ENCODE results near the gene LDHAL6B.
A peak's percentile ranks its signal among the peaks of the same experiment; 100 is the strongest.

The LDHAL6B gene

GRCh38 chr15:59171067-59171397 lies 35.6 kb upstream of the LDHAL6B start:
- DNase-seq: no peak
- peaks cover 9% of the 10 kb centered on the region for H3K27me3 Mint-ChIP-seq
- CTCF ChIA-PET: interaction anchor here (1.5 to 1.7 kb wide), 2 partner anchors 76 to 325 kb away, joined by 3 to 5 read pairs; no protein-coding TSS in a partner anchor
- H3K27ac Mint-ChIP-seq: no peak overlapping the region
- no peak overlapping the region for H3K4me3 Mint-ChIP-seq
- peaks cover 32% of the 10 kb centered on the region for H3K4me1 Mint-ChIP-seq
- no peaks in the 10 kb centered on the region for H3K9me3 Mint-ChIP-seq
- peaks cover 6% of the 10 kb centered on the region for H3K36me3 Mint-ChIP-seq

- CTCF ChIA-PET: interaction anchor here (0.8 to 1.0 kb wide), 2 partner anchors 320 to 335 kb away, joined by 3 read pairs; no protein-coding TSS in a partner anchor
Observed at GRCh38 chr15:59172289-59172901, 34.2 kb upstream of the LDHAL6B start.

DNA sequence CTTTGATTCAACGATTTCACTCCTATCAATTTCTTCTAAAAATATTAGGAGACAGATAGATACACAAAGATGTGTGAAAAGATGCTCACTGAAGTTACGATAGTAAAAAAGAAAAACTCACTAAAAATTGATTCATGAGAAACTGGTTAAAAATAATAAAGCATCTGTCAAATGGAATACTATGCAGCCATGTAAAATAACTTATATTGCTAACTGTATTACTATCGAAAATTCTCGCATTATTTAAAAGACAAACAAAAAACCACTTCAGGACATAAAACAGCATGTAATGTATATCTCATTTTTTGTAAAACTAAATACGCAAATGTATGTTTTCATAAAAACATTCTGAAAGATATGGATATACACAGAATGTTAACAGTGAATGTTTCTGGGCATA lies 33.4 kb upstream of the LDHAL6B start:
- H3K27me3 Mint-ChIP-seq: peaks cover 23% of the 10 kb centered on the region
- H3K4me1 Mint-ChIP-seq: peaks cover 26% of the 10 kb centered on the region
- no peak for DNase-seq
- CTCF ChIA-PET: interaction anchor here (0.8 kb wide), 1 partner anchor 319 kb away, joined by 3 read pairs; no protein-coding TSS in a partner anchor
- no peak overlapping the region for H3K4me3 Mint-ChIP-seq
- no peak overlapping the region for H3K27ac Mint-ChIP-seq
- H3K9me3 Mint-ChIP-seq: no peaks in the 10 kb centered on the region
- peaks cover 9% of the 10 kb centered on the region for H3K36me3 Mint-ChIP-seq

More at GRCh38 chr15:59172289-59172901, 34.2 kb upstream of the LDHAL6B start:
- Mint-ChIP-seq H3K4me1 (peaks cover 26% of the 10 kb centered on the region), H3K36me3 (peaks cover 3% of the 10 kb centered on the region), H3K27me3 (peaks cover 15% of the 10 kb centered on the region), H3K4me3 (no peak overlapping the region), H3K9me3 (no peaks in the 10 kb centered on the region), H3K27ac (no peak overlapping the region)
- DNase-seq: no peak

GRCh38 chr15:59174151-59174834 lies 32.4 kb upstream of the LDHAL6B start:
- CTCF ChIA-PET: interaction anchor here (0.9 to 1.9 kb wide), 6 partner anchors 12 to 354 kb away, joined by 3 to 19 read pairs (median 4); no protein-coding TSS in a partner anchor
- H3K27ac Mint-ChIP-seq: no peak overlapping the region
- peaks cover 24% of the 10 kb centered on the region for H3K4me1 Mint-ChIP-seq
- no peak overlapping the region for H3K4me3 Mint-ChIP-seq
- H3K36me3 Mint-ChIP-seq: peaks cover 9% of the 10 kb centered on the region
- no peak for DNase-seq
- no peaks in the 10 kb centered on the region for H3K9me3 Mint-ChIP-seq
- H3K27me3 Mint-ChIP-seq: peaks cover 33% of the 10 kb centered on the region

DNA sequence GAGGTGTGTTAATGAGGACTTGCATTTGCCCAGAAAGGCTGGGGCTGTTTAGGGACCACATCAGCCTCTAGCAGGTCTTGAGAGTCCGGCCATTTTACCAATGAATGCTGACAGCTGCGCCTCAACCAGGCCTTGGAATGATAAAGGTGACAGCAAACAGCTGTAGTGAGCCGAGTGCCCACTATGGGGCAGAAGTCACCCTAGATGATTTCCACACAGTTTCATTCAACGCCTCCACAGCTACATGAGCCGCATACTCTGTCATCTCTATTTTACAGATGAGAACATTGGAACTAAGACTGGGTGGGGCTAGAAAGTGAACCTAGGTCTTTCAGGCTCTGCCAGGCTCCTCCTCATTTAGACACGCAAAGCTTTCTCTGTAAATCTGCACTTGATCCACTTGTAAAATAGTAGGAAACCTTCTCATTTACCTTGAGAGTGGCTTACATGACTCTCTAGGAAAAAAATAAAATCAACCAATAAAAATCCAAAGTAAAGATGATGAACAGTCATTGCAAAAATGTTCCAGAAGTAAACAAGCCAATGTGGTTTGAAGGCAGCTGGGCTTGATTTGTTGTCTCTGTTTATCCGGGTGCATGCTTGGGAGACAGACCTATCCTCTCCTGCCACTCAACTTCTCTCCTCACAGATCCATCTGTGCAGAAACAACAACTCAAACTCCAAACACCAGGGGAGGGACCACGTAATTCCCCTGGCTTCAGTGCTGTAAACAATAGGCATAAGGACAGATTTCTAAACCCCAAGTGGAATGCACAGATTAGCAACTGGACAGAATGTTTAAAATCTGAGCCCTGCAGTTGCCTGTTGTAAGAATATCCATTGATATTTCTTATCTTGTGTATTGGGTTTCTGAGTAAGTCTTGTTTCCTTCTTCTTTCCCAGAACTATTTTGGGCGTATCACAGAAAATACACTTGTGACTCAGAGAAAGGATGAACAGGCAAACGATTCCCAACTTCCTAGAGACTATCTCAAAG lies 31.5 kb upstream of the LDHAL6B start:
- peak; percentile 64 for DNase-seq
- peaks cover 33% of the 10 kb centered on the region for H3K27me3 Mint-ChIP-seq
- CTCF ChIA-PET: interaction anchor here (0.9 to 1.9 kb wide), 6 partner anchors 11 to 354 kb away, joined by 3 to 19 read pairs (median 4); no protein-coding TSS in a partner anchor

GRCh38 chr15:59176653-59177316 lies 29.9 kb upstream of the LDHAL6B start:
- H3K4me3 Mint-ChIP-seq: no peak overlapping the region
- peaks cover 11% of the 10 kb centered on the region for H3K4me1 Mint-ChIP-seq
- H3K9me3 Mint-ChIP-seq: peaks cover 6% of the 10 kb centered on the region
- no peak for DNase-seq
- H3K36me3 Mint-ChIP-seq: peaks cover 9% of the 10 kb centered on the region
- CTCF ChIA-PET: interaction anchor here (0.7 kb wide), 1 partner anchor 276 kb away, joined by 3 read pairs; no protein-coding TSS in a partner anchor
- H3K27ac Mint-ChIP-seq: no peak overlapping the region
- peaks cover 33% of the 10 kb centered on the region for H3K27me3 Mint-ChIP-seq

More for the DNA sequence above, 31.5 kb upstream of the LDHAL6B start:
- Mint-ChIP-seq H3K4me3 (no peak overlapping the region), H3K36me3 (peaks cover 9% of the 10 kb centered on the region), H3K9me3 (no peaks in the 10 kb centered on the region), H3K27ac (no peak overlapping the region), H3K4me1 (peaks cover 16% of the 10 kb centered on the region)

DNA sequence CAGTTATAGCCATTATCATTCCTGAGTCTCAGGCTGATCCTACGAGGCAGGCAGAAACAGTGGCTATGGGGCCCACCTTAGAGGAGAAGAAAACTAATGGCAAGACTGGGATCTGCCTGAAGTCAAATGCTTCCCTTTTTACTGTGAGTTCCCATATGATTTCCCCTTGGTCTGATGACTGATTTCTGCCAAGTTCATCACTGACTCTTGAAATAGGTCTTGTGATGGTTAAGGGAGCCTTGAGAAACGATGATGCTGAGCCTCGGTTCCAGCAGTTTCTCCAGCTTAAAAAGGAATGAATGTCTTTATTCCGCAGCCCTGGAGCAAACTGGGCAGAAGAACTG lies 29.4 kb upstream of the LDHAL6B start:
- peaks cover 33% of the 10 kb centered on the region for H3K27me3 Mint-ChIP-seq
- peaks cover 11% of the 10 kb centered on the region for H3K4me1 Mint-ChIP-seq
- no peak overlapping the region for H3K4me3 Mint-ChIP-seq
- CTCF ChIA-PET: interaction anchor here (0.6 kb wide), 1 partner anchor 25 kb away, joined by 3 read pairs; no protein-coding TSS in a partner anchor
- H3K9me3 Mint-ChIP-seq: peaks cover 6% of the 10 kb centered on the region
- no peak overlapping the region for H3K27ac Mint-ChIP-seq
- no peak for DNase-seq
- H3K36me3 Mint-ChIP-seq: peaks cover 9% of the 10 kb centered on the region

- Mint-ChIP-seq H3K4me1 (peaks cover 11% of the 10 kb centered on the region), H3K4me3 (no peak overlapping the region), H3K27ac (no peak overlapping the region), H3K9me3 (peaks cover 13% of the 10 kb centered on the region), H3K27me3 (peaks cover 33% of the 10 kb centered on the region), H3K36me3 (peaks cover 9% of the 10 kb centered on the region)
- CTCF ChIA-PET: interaction anchor here (0.6 kb wide), 1 partner anchor 26 kb away, joined by 3 read pairs; no protein-coding TSS in a partner anchor
- DNase-seq: no peak
Observed at GRCh38 chr15:59178151-59178695, 28.4 kb upstream of the LDHAL6B start.

DNA sequence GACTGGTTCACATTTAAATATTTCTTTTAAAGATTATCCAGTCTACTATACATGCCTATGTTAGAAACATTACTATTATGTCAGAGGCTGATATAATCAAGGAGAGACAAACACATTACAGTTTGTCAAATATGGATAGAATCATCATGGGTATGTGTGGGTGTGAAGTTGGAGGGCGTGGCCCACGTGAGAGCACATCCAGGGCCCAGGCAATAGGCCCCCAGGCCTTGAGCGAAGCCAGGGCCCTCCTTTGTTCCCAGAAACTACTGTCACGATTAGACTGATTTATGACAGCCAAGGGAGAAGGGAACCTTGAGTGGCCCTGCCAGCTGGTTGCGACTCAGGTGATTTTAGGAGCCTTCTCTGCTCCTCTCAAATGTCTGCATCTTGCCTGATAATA lies 26.9 kb upstream of the LDHAL6B start:
- peaks cover 11% of the 10 kb centered on the region for H3K4me1 Mint-ChIP-seq
- no peak overlapping the region for H3K27ac Mint-ChIP-seq
- DNase-seq: no peak
- no peak overlapping the region for H3K4me3 Mint-ChIP-seq
- peaks cover 8% of the 10 kb centered on the region for H3K36me3 Mint-ChIP-seq
- CTCF ChIA-PET: no interaction called here
- peaks cover 33% of the 10 kb centered on the region for H3K27me3 Mint-ChIP-seq
- H3K9me3 Mint-ChIP-seq: peaks cover 13% of the 10 kb centered on the region

DNA sequence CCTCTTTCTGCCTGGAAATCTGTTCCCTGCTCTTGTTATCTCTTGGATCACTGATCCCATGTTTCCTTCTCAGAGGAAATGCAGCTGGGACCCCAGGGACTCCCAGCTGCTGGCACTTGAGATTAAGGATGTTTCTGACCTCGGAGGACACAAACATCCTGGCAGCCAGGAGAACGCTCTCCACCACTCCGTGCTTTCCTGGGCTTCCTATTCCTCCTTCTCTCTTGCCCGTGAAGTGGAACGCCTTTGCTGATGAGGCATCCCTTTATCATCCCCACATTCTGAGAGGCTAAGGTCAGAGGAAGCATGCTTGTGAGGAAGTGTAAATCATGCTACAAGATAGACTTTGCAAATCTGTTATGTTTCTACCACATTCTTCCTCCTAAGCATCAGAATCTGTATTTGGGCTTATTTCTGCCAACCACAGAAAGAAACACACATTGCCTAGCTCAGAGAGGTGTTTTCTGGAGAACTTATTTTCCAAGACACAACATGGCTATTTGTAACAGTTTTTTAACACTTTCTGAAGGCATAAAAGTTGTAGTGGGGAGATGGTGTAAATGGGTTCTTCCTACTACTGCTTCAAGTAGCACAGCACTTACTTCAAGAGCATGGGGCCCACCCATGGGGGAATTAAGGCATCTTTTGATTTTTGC lies 25.6 kb upstream of the LDHAL6B start:
- Mint-ChIP-seq H3K27me3 (peaks cover 24% of the 10 kb centered on the region), H3K27ac (no peak overlapping the region), H3K4me3 (no peak overlapping the region), H3K4me1 (no peaks in the 10 kb centered on the region), H3K36me3 (peaks cover 11% of the 10 kb centered on the region), H3K9me3 (peaks cover 13% of the 10 kb centered on the region)
- CTCF ChIA-PET: no interaction called here
- DNase-seq: no peak

GRCh38 chr15:59185725-59186124 lies 20.9 kb upstream of the LDHAL6B start:
- DNase-seq: no peak
- peaks cover 5% of the 10 kb centered on the region for H3K36me3 Mint-ChIP-seq
- H3K27ac Mint-ChIP-seq: no peak overlapping the region
- peaks cover 10% of the 10 kb centered on the region for H3K27me3 Mint-ChIP-seq
- CTCF ChIA-PET: interaction anchor here (1.5 kb wide), 1 partner anchor 11 kb away, joined by 4 read pairs; no protein-coding TSS in a partner anchor
- peaks cover 13% of the 10 kb centered on the region for H3K9me3 Mint-ChIP-seq
- no peaks in the 10 kb centered on the region for H3K4me1 Mint-ChIP-seq
- no peak overlapping the region for H3K4me3 Mint-ChIP-seq

DNA sequence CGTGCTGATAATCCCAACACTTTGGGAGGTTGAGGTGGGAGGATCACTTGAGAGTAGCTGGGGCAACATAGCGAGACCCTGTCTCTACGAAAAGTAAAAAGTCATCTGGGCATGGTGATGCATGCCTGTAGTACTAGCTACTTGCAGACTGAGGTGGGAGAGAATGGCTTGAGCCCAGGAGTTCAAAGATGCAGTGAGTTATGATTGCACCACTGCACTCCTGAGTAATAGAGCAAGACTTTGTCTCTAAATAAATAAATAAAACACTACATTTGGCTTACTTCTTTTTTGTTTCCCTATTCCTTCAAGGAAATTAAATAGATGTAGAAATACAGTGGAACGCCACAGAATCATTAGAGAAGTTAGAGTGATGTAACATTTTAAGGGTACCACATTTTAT lies 20.1 kb upstream of the LDHAL6B start:
- H3K27me3 Mint-ChIP-seq: peaks cover 10% of the 10 kb centered on the region
- no peak overlapping the region for H3K4me3 Mint-ChIP-seq
- CTCF ChIA-PET: interaction anchor here (1.5 kb wide), 1 partner anchor 12 kb away, joined by 4 read pairs; no protein-coding TSS in a partner anchor
- no peak overlapping the region for H3K27ac Mint-ChIP-seq
- peaks cover 11% of the 10 kb centered on the region for H3K9me3 Mint-ChIP-seq
- peaks cover 5% of the 10 kb centered on the region for H3K36me3 Mint-ChIP-seq
- DNase-seq: no peak
- no peaks in the 10 kb centered on the region for H3K4me1 Mint-ChIP-seq

DNA sequence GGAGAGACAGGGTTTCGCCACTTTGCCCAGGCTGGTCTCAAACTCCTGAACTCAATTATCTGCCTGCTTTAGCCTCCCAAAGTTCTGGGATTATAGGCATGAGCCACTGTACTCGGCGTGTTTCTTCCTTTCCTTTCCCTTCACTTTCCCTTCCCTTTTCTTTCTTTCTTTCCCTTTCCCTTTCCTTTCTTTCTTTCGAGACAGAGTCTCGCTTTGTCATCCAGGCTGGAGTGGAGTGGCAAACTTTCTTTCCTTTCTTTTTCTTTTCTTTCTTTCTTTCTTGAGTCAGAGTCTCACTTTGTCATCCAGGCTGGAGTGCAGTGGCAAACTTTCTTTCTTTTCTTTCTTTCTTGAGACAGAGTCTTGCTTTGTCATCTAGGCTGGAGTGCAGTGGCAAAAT lies 17.4 kb upstream of the LDHAL6B start:
- Mint-ChIP-seq H3K4me1 (no peaks in the 10 kb centered on the region), H3K27me3 (peaks cover 10% of the 10 kb centered on the region), H3K4me3 (no peak overlapping the region), H3K27ac (no peak overlapping the region), H3K9me3 (no peaks in the 10 kb centered on the region), H3K36me3 (peaks cover 5% of the 10 kb centered on the region)
- DNase-seq: no peak
- CTCF ChIA-PET: interaction anchor here (0.6 kb wide), 1 partner anchor 1280 kb away, joined by 3 read pairs; no protein-coding TSS in a partner anchor

All from activated naive CD4-positive, alpha-beta T cell treated with anti-CD3 and anti-CD28 coated beads, Interleukin-2, amount 10 ng/mL, durations not matched to agents 7 days and 5 days (primary cell).